Ectodermal cell (in vitro differentiated cells): Measurements from ENCODE around the gene TRANK1.
"Not testable (repeated sequence)": the region's sequence is repeated elsewhere in the genome, so short reads cannot be mapped to it uniquely, and the experiment has no call there.

Source experiments
- H3K27ac ChIP-seq: 2 replicates; pipeline ENCODE4 v1.7.0; 2013; ENCODE audit warnings: mild to moderate bottlenecking, low read depth, low read length; ENCODE audit not compliant: insufficient read depth, poor library complexity, severe bottlenecking
- H3K27me3 ChIP-seq: 2 replicates; pipeline ENCODE4 v1.7.0; 2013; ENCODE audit warnings: mild to moderate bottlenecking, low read length; ENCODE audit not compliant: insufficient read depth, control insufficient read depth, poor library complexity, severe bottlenecking
- H3K36me3 ChIP-seq: one replicate; pipeline ENCODE4 v1.7.0; 2013; ENCODE audit warnings: low read length; ENCODE audit not compliant: control insufficient read depth, insufficient read depth
- H3K4me1 ChIP-seq: one replicate; pipeline ENCODE4 v1.7.0; 2013; ENCODE audit warnings: low read length; ENCODE audit not compliant: control insufficient read depth, insufficient read depth
- H3K4me3 ChIP-seq: 2 replicates; pipeline ENCODE4 v1.7.0; 2013; ENCODE audit warnings: low read depth, low read length, control low read depth; ENCODE audit not compliant: insufficient read depth
- H3K9me3 ChIP-seq: 2 replicates; pipeline ENCODE4 v1.7.0; 2013; ENCODE audit warnings: mild to moderate bottlenecking, low read length, moderate library complexity; ENCODE audit not compliant: control insufficient read depth
- whole genome bisulfite sequencing, 2 experiments: methylation state at CpG; one replicate each; pipeline ENCODE4 v1.1.7; 2013; ENCODE audit warnings: missing lambda C conversion rate in 2 of 2; 5-methylcytosine and 5-hydroxymethylcytosine counted together

The TRANK1 gene

DNA sequence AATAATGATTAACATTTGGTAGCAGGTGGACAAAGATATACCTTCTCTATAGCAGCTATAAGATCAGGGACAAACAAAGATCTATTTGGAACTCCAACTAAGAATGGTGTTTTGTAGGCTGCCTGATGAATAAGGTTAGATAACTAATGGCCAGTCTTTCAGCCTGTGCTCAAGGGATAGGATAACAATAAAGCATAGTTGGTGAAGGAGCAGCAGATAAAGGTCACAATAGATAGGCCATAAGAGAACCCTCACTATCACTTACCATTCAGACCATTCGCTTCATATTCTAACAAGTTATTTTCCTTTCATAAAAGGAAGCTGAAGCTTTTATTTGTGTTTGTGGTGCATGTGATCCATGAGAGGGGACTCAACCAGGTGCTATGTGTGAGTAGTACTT, 28.3 kb upstream of the TRANK1 start:
- Histone ChIP-seq H3K27me3 (no peaks in the 10 kb centered on the region), H3K4me3 (no peak overlapping the region), H3K36me3 (no peaks in the 10 kb centered on the region), H3K4me1 (peaks cover 13% of the 10 kb centered on the region), H3K27ac (no peak overlapping the region), H3K9me3 (no peaks in the 10 kb centered on the region)
- WGBS, 2 experiments: 100% methylated on average over 1 of the region's 1 CpG; no CpG with 5 or more reads in 1 of the 2 experiments

- 93 to 100% methylated on average over 1 of the region's 2 CpGs for WGBS, 2 experiments
- no peaks in the 10 kb centered on the region for H3K27me3 ChIP-seq
- no peak overlapping the region for H3K4me3 ChIP-seq
- peaks cover 13% of the 10 kb centered on the region for H3K4me1 ChIP-seq
- no peak overlapping the region for H3K27ac ChIP-seq
- H3K36me3 ChIP-seq: no peaks in the 10 kb centered on the region
- no peaks in the 10 kb centered on the region for H3K9me3 ChIP-seq
Measured at GRCh38 chr3:36972163-36972562, 27.3 kb upstream of the TRANK1 start.

DNA sequence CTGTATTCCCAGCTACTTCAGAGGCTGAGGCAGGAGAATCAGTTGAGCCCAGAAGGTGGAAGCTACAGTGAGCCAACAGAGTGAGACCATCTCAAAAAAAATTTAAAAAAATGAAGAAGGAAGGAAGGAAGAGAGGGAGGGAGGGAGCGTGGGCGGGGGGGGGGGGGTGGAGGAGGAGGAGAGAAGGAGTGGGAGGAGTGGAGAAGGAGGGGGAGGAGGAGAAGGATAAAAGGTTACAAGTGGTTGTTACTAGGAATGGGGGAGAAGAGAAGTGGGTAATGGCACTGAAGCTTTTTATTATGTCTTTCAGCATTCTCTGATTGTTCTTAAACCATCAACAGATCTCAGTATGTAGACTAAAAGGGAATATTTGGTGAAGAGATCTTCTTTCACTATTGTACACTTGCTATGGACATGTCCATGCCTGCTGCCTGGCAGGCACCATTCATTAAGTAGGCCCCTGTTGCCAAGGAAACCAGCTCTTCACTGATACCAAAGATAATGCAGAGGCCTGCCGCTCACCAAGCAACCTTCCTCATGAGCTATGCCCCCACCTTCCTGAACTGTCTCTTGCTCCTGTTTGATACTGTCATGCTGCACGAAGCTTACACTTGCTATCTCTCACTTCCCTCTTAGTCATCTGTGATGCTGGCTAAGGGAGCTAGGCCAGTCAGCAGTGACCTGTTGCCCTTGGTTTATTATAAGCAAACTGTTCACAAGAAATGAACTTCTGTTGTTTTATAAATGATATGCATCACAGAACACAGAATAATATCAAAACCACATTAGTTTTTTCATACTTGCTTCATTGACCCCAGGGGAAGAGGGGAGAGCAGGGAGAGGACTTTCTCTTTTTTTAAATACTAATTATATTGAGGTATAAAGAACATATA, 24.9 kb upstream of the TRANK1 start:
- Histone ChIP-seq H3K4me3 (no peak overlapping the region), H3K9me3 (no peaks in the 10 kb centered on the region), H3K27ac (no peak overlapping the region), H3K36me3 (no peaks in the 10 kb centered on the region), H3K27me3 (no peaks in the 10 kb centered on the region), H3K4me1 (peaks cover 13% of the 10 kb centered on the region)
- WGBS, 2 experiments: 23 to 27% methylated on average over 4 of the region's 4 CpGs

- Histone ChIP-seq H3K36me3 (no peaks in the 10 kb centered on the region), H3K9me3 (no peaks in the 10 kb centered on the region), H3K27me3 (no peaks in the 10 kb centered on the region), H3K4me1 (peaks cover 13% of the 10 kb centered on the region), H3K4me3 (no peak overlapping the region), H3K27ac (no peak overlapping the region)
- WGBS, 2 experiments: 82 to 84% methylated on average over 3 to 4 of the region's 4 CpGs
Measured at GRCh38 chr3:36969085-36969484, 24.2 kb upstream of the TRANK1 start.

DNA sequence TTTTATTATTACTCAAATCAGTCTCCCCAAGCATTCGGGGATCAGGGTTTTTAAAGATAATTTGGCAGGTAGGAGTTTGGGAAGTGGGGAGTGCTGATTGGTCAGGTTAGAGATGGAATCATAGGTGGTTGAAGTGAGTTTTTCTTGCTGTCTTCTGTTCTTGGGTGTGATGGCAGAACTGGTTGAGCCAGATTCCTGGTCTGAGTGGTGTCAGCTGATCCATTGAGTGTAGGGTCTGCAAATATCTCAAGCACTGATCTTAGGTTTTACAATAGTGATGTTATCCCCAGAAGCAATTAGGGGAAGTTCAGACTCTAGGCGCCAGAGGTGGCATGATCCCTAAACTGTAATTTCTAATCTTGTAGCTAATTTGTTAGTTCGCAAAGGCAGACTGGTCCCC, 20.6 kb upstream of the TRANK1 start:
- no peaks in the 10 kb centered on the region for H3K36me3 ChIP-seq
- H3K27ac ChIP-seq: no peak overlapping the region
- H3K27me3 ChIP-seq: no peaks in the 10 kb centered on the region
- WGBS, 2 experiments: 92 to 93% methylated on average over 3 of the region's 3 CpGs
- no peak overlapping the region for H3K4me3 ChIP-seq
- peaks cover 9% of the 10 kb centered on the region for H3K4me1 ChIP-seq
- H3K9me3 ChIP-seq: no peaks in the 10 kb centered on the region

DNA sequence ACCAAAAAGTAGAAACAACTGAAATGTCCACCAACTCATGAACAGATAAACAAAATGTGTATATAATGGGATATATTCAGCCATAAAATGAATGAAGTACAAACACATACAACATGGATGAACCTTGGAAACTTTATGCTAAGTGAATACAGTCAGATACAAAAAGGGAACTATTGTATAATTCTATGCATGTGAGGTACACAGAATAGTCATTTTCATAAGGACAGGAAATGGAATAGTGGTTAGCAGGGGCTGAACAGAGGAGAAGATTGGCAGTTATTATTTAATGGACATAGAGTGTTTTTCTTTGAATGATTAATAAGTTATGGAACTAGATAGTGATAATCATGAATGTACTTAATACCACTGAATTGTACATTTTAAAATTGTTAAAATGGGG, 20.0 kb upstream of the TRANK1 start:
- Histone ChIP-seq H3K27me3 (no peaks in the 10 kb centered on the region), H3K4me3 (no peak overlapping the region), H3K27ac (no peak overlapping the region), H3K9me3 (no peaks in the 10 kb centered on the region), H3K4me1 (peaks cover 2% of the 10 kb centered on the region), H3K36me3 (no peaks in the 10 kb centered on the region)

GRCh38 chr3:36964331-36964730, 19.5 kb upstream of the TRANK1 start:
- H3K4me3 ChIP-seq: no peak overlapping the region
- H3K27me3 ChIP-seq: no peaks in the 10 kb centered on the region
- WGBS, 2 experiments: 80 to 100% methylated on average over 1 of the region's 1 CpG
- no peaks in the 10 kb centered on the region for H3K4me1 ChIP-seq
- no peaks in the 10 kb centered on the region for H3K9me3 ChIP-seq
- H3K27ac ChIP-seq: no peak overlapping the region
- no peaks in the 10 kb centered on the region for H3K36me3 ChIP-seq

DNA sequence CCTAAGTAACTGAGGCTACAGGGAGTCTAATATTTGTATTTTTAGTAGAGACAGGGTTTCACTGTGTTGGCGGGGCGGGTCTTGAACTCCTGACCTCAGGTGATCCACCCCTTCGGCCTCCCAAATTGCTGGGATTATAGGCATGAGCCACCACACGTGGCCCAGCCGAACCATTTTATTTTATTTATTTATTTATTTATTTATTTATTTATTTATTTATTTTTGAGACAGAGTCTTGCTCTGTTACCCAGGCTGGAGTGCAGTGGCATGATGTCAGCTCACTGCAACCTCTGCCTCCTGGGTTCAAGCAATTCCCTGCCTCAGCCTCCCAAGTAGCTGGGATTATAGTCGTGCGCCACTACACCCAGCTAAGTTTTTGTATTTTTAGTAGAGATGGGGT, 18.2 kb upstream of the TRANK1 start:
- 89 to 98% methylated on average over 5 of the region's 7 CpGs for WGBS, 2 experiments
- not testable (repeated sequence) for H3K4me1 ChIP-seq, H3K4me3 ChIP-seq, H3K27ac ChIP-seq, H3K27me3 ChIP-seq, H3K36me3 ChIP-seq, H3K9me3 ChIP-seq

- Histone ChIP-seq H3K4me3 (no peak overlapping the region), H3K4me1 (no peaks in the 10 kb centered on the region), H3K27me3 (no peaks in the 10 kb centered on the region), H3K9me3 (no peaks in the 10 kb centered on the region), H3K36me3 (no peaks in the 10 kb centered on the region), H3K27ac (no peak overlapping the region)
- WGBS, 2 experiments: 92 to 93% methylated on average over 4 of the region's 4 CpGs
Measured at GRCh38 chr3:36960502-36960901, 15.6 kb upstream of the TRANK1 start.

DNA sequence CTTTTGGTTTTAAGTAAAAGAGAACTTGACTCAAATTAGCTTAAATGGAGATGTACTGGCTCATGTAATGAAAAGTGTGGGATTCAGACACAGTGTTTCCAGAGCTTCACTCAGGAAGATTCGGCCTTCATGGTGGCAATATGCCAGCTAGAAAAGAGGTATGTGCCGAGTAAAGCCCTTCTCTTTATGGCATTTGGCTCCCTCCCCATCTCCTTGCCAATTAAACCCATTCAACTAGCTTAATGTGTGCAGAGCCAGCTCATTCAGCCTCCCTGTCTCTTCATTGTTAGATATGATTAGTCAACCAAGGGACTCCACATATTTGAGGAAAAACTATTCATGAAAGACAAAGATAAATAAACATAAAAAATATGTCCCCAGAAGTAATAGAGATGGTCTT, 15.0 kb upstream of the TRANK1 start:
- Histone ChIP-seq H3K4me3 (no peak overlapping the region), H3K27me3 (no peaks in the 10 kb centered on the region), H3K4me1 (no peaks in the 10 kb centered on the region), H3K27ac (no peak overlapping the region), H3K9me3 (no peaks in the 10 kb centered on the region), H3K36me3 (no peaks in the 10 kb centered on the region)
- 92 to 95% methylated on average over 2 of the region's 2 CpGs for WGBS, 2 experiments
